ENCODE data around the gene SLC66A2.

Gene SLC66A2

GRCh38 chr18:79917853-79918614 lies 33.4 kb downstream of the SLC66A2 start:
- H3K9me3 ChIP-seq, result peaks cover 21% of the 10 kb centered on the region
- H3K27me3 ChIP-seq, result no peaks in the 10 kb centered on the region
- no peak overlapping the region for H3K27ac ChIP-seq
- TF ChIP-seq CTCF (IDR thresholded peaks at IDR 0.05), result no peak
- H3K36me3 ChIP-seq, result peaks cover 54% of the 10 kb centered on the region
- no peak overlapping the region for H3K4me3 ChIP-seq (ENCODE audit: low read depth in 1 of 2, low read length in 1 of 2)
- H3K4me1 ChIP-seq (ENCODE audit: control insufficient read depth in 1 of 2, insufficient read depth in 1 of 2, low read depth in 1 of 2, low read length in 1 of 2), result no peaks in the 10 kb centered on the region

GRCh38 chr18:79917169-79917852 lies 34.1 kb downstream of the SLC66A2 start:
- H3K27me3 ChIP-seq, result no peaks in the 10 kb centered on the region
- H3K4me1 ChIP-seq (ENCODE audit: control insufficient read depth in 1 of 2, insufficient read depth in 1 of 2, low read depth in 1 of 2, low read length in 1 of 2), result no peaks in the 10 kb centered on the region
- TF ChIP-seq CTCF (IDR thresholded peaks at IDR 0.05), result no peak
- H3K27ac ChIP-seq, result no peak overlapping the region
- no peak overlapping the region for H3K4me3 ChIP-seq (ENCODE audit: low read depth in 1 of 2, low read length in 1 of 2)
- peaks cover 21% of the 10 kb centered on the region for H3K9me3 ChIP-seq
- H3K36me3 ChIP-seq, result peaks cover 56% of the 10 kb centered on the region

- no peaks in the 10 kb centered on the region for H3K27me3 ChIP-seq
- no peaks in the 10 kb centered on the region for H3K4me1 ChIP-seq (ENCODE audit: control insufficient read depth in 1 of 2, insufficient read depth in 1 of 2, low read depth in 1 of 2, low read length in 1 of 2)
- TF ChIP-seq CTCF (IDR thresholded peaks at IDR 0.05), result no peak
- peaks cover 57% of the 10 kb centered on the region for H3K36me3 ChIP-seq
- no peak overlapping the region for H3K27ac ChIP-seq
- H3K4me3 ChIP-seq (ENCODE audit: low read depth in 1 of 2, low read length in 1 of 2), result no peak overlapping the region
- peaks cover 21% of the 10 kb centered on the region for H3K9me3 ChIP-seq
Observed at GRCh38 chr18:79916546-79917168, 34.8 kb downstream of the SLC66A2 start.

- Histone ChIP-seq H3K4me1 (ENCODE audit: control insufficient read depth in 1 of 2, insufficient read depth in 1 of 2, low read depth in 1 of 2, low read length in 1 of 2) (no peaks in the 10 kb centered on the region), H3K36me3 (peaks cover 57% of the 10 kb centered on the region), H3K4me3 (ENCODE audit: low read depth in 1 of 2, low read length in 1 of 2) (no peak overlapping the region), H3K27me3 (no peaks in the 10 kb centered on the region), H3K27ac (no peak overlapping the region), H3K9me3 (peaks cover 21% of the 10 kb centered on the region)
- no peak for TF ChIP-seq CTCF (IDR thresholded peaks at IDR 0.05)
Observed at GRCh38 chr18:79916128-79916494, 35.3 kb downstream of the SLC66A2 start.

- no peak for TF ChIP-seq CTCF (IDR thresholded peaks at IDR 0.05)
- no peak overlapping the region for H3K4me3 ChIP-seq (ENCODE audit: low read depth in 1 of 2, low read length in 1 of 2)
Observed at GRCh38 chr18:79915161-79916127, 36.0 kb downstream of the SLC66A2 start.

More at GRCh38 chr18:79915161-79916127, 36.0 kb downstream of the SLC66A2 start:
- no peaks in the 10 kb centered on the region for H3K4me1 ChIP-seq (ENCODE audit: control insufficient read depth in 1 of 2, insufficient read depth in 1 of 2, low read depth in 1 of 2, low read length in 1 of 2)
- H3K9me3 ChIP-seq, result peaks cover 21% of the 10 kb centered on the region
- peaks cover 57% of the 10 kb centered on the region for H3K36me3 ChIP-seq
- H3K27me3 ChIP-seq, result no peaks in the 10 kb centered on the region
- no peak overlapping the region for H3K27ac ChIP-seq
